Stomach (tissue), 9 donors: Measurements from ENCODE around the gene PCBP3. TPM values are rescaled to one million over a fixed set of nuclear protein-coding genes. Genes with fewer than 3 reads are reported as not detected.

Experiments
- DNase-seq, 2 donors: peaks; one replicate each; pipeline versions ENCODE4 v3.0.0 to v3.0.0-alpha.2; 2013 to 2019
- H3K27ac ChIP-seq, 5 donors: fragments of 200-600 bp in 4 of 5; sonication (generic) in 4 of 5; one replicate each; pipeline ENCODE4 v1.5.1; 2013 to 2019; ENCODE audit warnings: mild to moderate bottlenecking in 1 of 5, moderate library complexity in 1 of 5
- H3K27me3 ChIP-seq, 3 donors: fragments of 200-600 bp; sonication (generic); one replicate each; pipeline ENCODE4 v1.5.1; 2017 to 2019; ENCODE audit warnings: mixed run types in 1 of 3
- H3K36me3 ChIP-seq, 4 donors: fragments of 200-600 bp; sonication (generic); 1 replicate in 3 of 4; 2 replicates in 1 of 4; pipeline ENCODE4 v1.5.1; 2016 to 2019
- H3K4me1 ChIP-seq, 4 donors: fragments of 200-600 bp; sonication (generic); one replicate each; pipeline ENCODE4 v1.5.1; 2016 to 2019
- H3K4me3 ChIP-seq, 4 donors: fragments of 200-600 bp; sonication (generic) in 3 of 4; one replicate each; pipeline ENCODE4 v1.5.1; 2016 to 2019; ENCODE audit warnings: mild to moderate bottlenecking in 1 of 4
- H3K9me3 ChIP-seq, 4 donors: fragments of 200-600 bp; sonication (generic); one replicate each; pipeline ENCODE4 v1.5.1; 2016 to 2019
- CTCF ChIP-seq, 7 experiments: fragments of 450-650 bp in 4 of 7; fragments of 200-600 bp in 3 of 7; sonication (generic) in 3 of 7; IDR thresholded peaks; one replicate each; pipeline ENCODE4 v1.5.1; 2016 to 2019; ENCODE audit warnings: antibody characterized with exemption in 7 of 7, control low read depth in 2 of 7, mild to moderate bottlenecking in 1 of 7
- EP300 ChIP-seq: sonication (generic); formaldehyde crosslinking; IDR thresholded peaks from one replicate; pipeline ENCODE4 v1.6.1; 2017; ENCODE audit warnings: antibody characterized with exemption
- POLR2A ChIP-seq, 4 donors: fragments of 450-650 bp; IDR thresholded peaks; one replicate each; pipeline ENCODE4 v1.6.1; 2016; ENCODE audit warnings: antibody characterized with exemption in 4 of 4, control low read depth in 2 of 4, mild to moderate bottlenecking in 1 of 4, moderate library complexity in 1 of 4
- POLR2AphosphoS5 ChIP-seq, 3 donors: sonication (generic); formaldehyde crosslinking; IDR thresholded peaks; one replicate each; pipeline ENCODE4 v1.6.1; 2016; ENCODE audit warnings: antibody characterized with exemption in 3 of 3
- WGBS, 5 donors: extraction: QIAGEN DNeasy Blood & Tissue Kit in 3 of 5; methylation state at CpG; one replicate each; pipeline versions ENCODE4 v1.1.5 to v1.1.7; 2013 to 2018; 5-methylcytosine and 5-hydroxymethylcytosine counted together
- intact Hi-C: fragments of 100-400 bp; cut with DNase I; formaldehyde crosslinking; loops from one replicate; pipeline ENCODE4 v1.15.1; 2023; ENCODE audit warnings: low total_unique reads
- polyA plus RNA-seq, 3 donors: library from polyadenylated mRNA; stranded (reverse); fragments of 200-250 nt; gene quantifications; one replicate each; pipeline ENCODE4 v1.2.3, GENCODE V29; 2013
- total RNA-seq, 5 donors: library from RNA; depleted of rRNA; stranded (reverse); fragments of >200 nt; gene quantifications; one replicate each; pipeline versions ENCODE4 v1.1.0 to v1.2.3, GENCODE V29; 2014 to 2016
- donor health status: healthy with polysubstance abuse.
- donor health status: Bipolar disorder and iron deficiency.
- donor health status: healthy.

Gene PCBP3
- total and polyA plus RNA-seq, 8 donors = 1.8 to 10.9 (median 3.3) TPM; not detected in 3

GRCh38 chr21:45939521-45940045 lies 296.1 kb downstream of the PCBP3 start:
- H3K9me3 ChIP-seq = peaks cover 7 to 24% (median 17%) of the 10 kb centered on the region in 4 donors
- 84 to 90% (median 88%) methylated on average over 7 to 15 of the region's 15 CpGs for whole genome bisulfite sequencing, 5 donors
- no peak overlapping the region for H3K27ac ChIP-seq
- H3K4me1 ChIP-seq = no peaks in the 10 kb centered on the region
- no peak for DNase-seq
- H3K27me3 ChIP-seq = no peaks in the 10 kb centered on the region
- TF ChIP-seq CTCF (IDR thresholded peaks at IDR 0.05) = no peak
- TF ChIP-seq EP300 = no peak
- no peak for TF ChIP-seq POLR2AphosphoS5 (IDR thresholded peaks at IDR 0.05)
- intact Hi-C loops = no loop called here
- no peak overlapping the region for H3K4me3 ChIP-seq
- peaks cover 0 to 7% (median 0%) of the 10 kb centered on the region in 4 donors for H3K36me3 ChIP-seq

GRCh38 chr21:45940091-45940490 lies 296.6 kb downstream of the PCBP3 start:
- Histone ChIP-seq H3K4me1 (no peaks in the 10 kb centered on the region), H3K27ac (no peak overlapping the region), H3K36me3 (peaks cover 0 to 7% (median 0%) of the 10 kb centered on the region in 4 donors), H3K4me3 (no peak overlapping the region), H3K27me3 (no peaks in the 10 kb centered on the region), H3K9me3 (peaks cover 7 to 19% (median 14%) of the 10 kb centered on the region in 4 donors)
- intact Hi-C loops = no loop called here
- DNase-seq = no peak
- TF ChIP-seq POLR2A (IDR thresholded peaks at IDR 0.05) (no peak), EP300 (no peak), CTCF (IDR thresholded peaks at IDR 0.05) (no peak), POLR2AphosphoS5 (IDR thresholded peaks at IDR 0.05) (no peak)
- 87 to 94% (median 92%) methylated on average over 15 to 20 of the region's 20 CpGs for WGBS, 5 donors

- Histone ChIP-seq H3K36me3 (peaks cover 0 to 7% (median 0%) of the 10 kb centered on the region in 4 donors), H3K4me3 (no peak overlapping the region), H3K9me3 (peaks cover 3 to 13% (median 7%) of the 10 kb centered on the region in 4 donors), H3K4me1 (no peaks in the 10 kb centered on the region), H3K27me3 (no peaks in the 10 kb centered on the region), H3K27ac (no peak overlapping the region)
- WGBS, 5 donors = 79 to 85% (median 83%) methylated on average over 19 to 23 of the region's 23 CpGs
- DNase-seq = no peak
- no peak for TF ChIP-seq POLR2AphosphoS5 (IDR thresholded peaks at IDR 0.05)
- no peak for TF ChIP-seq POLR2A (IDR thresholded peaks at IDR 0.05)
- no peak for TF ChIP-seq CTCF (IDR thresholded peaks at IDR 0.05)
- TF ChIP-seq EP300 = no peak
- intact Hi-C loops = no loop called here
Observed at GRCh38 chr21:45940621-45941337, 297.3 kb downstream of the PCBP3 start.

- Histone ChIP-seq H3K27me3 (no peaks in the 10 kb centered on the region), H3K4me1 (no peaks in the 10 kb centered on the region), H3K36me3 (peaks cover 0 to 2% (median 0%) of the 10 kb centered on the region in 4 donors), H3K27ac (no peak overlapping the region), H3K9me3 (peaks cover 0 to 7% (median 2%) of the 10 kb centered on the region in 4 donors), H3K4me3 (no peak overlapping the region)
- TF ChIP-seq POLR2A (IDR thresholded peaks at IDR 0.05) (no peak), POLR2AphosphoS5 (IDR thresholded peaks at IDR 0.05) (no peak), CTCF (IDR thresholded peaks at IDR 0.05) (no peak), EP300 (no peak)
- DNase-seq = no peak
- intact Hi-C loops = no loop called here
- 81 to 86% (median 83%) methylated on average over 13 to 14 of the region's 14 CpGs for WGBS, 5 donors
Observed at GRCh38 chr21:45941338-45941710, 297.8 kb downstream of the PCBP3 start.
